Measurements from ENCODE around the gene FUZ.

- TF ChIP-seq CTCF (conservative IDR thresholded peaks at IDR 0.05; ENCODE audit: low read length) (no peak), EZH2phosphoT487 (IDR thresholded peaks at IDR 0.05; ENCODE audit: borderline replicate concordance) (no peak)
Measured at GRCh38 chr19:49861541-49862378, 48.7 kb upstream of the FUZ start.

Data from Loucy (cell line).